Ovary (tissue), 9 donors: ENCODE results near the gene C3AR1. TPM values are rescaled to one million over a fixed set of nuclear protein-coding genes. Genes with fewer than 3 reads are reported as not detected.
"Not testable (repeated sequence)": the region's sequence is repeated elsewhere in the genome, so short reads cannot be mapped to it uniquely, and the experiment has no call there.

Experiments
- DNase-seq, 5 donors: peaks; one replicate each; pipeline ENCODE4 v3.0.0-alpha.2; 2019 to 2020
- H3K27ac ChIP-seq, 2 donors: fragments of 200-600 bp; one replicate each; pipeline versions ENCODE4 v1.5.1 to v1.8.0; 2019 to 2022
- H3K27me3 ChIP-seq: fragments of 200-600 bp; one replicate; pipeline ENCODE4 v1.8.0; 2022
- H3K36me3 ChIP-seq: fragments of 200-600 bp; sonication (generic); one replicate; pipeline ENCODE4 v1.5.1; 2019
- H3K4me1 ChIP-seq: one replicate; pipeline ENCODE4 v1.8.1; 2013; ENCODE audit warnings: mild to moderate bottlenecking, moderate library complexity; ENCODE audit not compliant: insufficient read depth
- H3K4me3 ChIP-seq: fragments of 200-600 bp; sonication (generic); one replicate; pipeline ENCODE4 v1.5.1; 2017
- H3K9me3 ChIP-seq, 2 donors: fragments of 200-600 bp in 1 of 2; sonication (generic) in 1 of 2; one replicate each; pipeline versions ENCODE4 v1.5.1 to v1.8.1; 2013 to 2019; ENCODE audit warnings: mild to moderate bottlenecking in 1 of 2, moderate library complexity in 1 of 2
- CTCF ChIP-seq, 3 donors: fragments of 450-650 bp in 2 of 3; fragments of 200-600 bp in 1 of 3; IDR thresholded peaks; one replicate each; pipeline versions ENCODE4 v1.5.1 to v1.8.0; 2016 to 2022; ENCODE audit warnings: antibody characterized with exemption in 3 of 3, mild to moderate bottlenecking in 1 of 3
- EP300 ChIP-seq: sonication (generic); formaldehyde crosslinking; IDR thresholded peaks from one replicate; pipeline ENCODE4 v1.6.1; 2017; ENCODE audit warnings: antibody characterized with exemption
- POLR2A ChIP-seq: fragments of 450-650 bp; IDR thresholded peaks from one replicate; pipeline ENCODE4 v1.6.1; 2017; ENCODE audit warnings: antibody characterized with exemption, mild to moderate bottlenecking, moderate library complexity
- WGBS, 3 donors: extraction: QIAGEN DNeasy Blood & Tissue Kit in 1 of 3; methylation state at CpG; one replicate each; pipeline versions ENCODE4 v1.1.5 to v1.1.7; 2013 to 2017; 5-methylcytosine and 5-hydroxymethylcytosine counted together
- intact Hi-C, 4 donors: fragments of 100-400 bp; cut with DNase I; formaldehyde crosslinking; loops; one replicate each; pipeline versions ENCODE4 v1.11.0 to v1.15.1; 2022 to 2023
- polyA plus RNA-seq, 2 donors: library from polyadenylated mRNA; stranded (reverse); fragments of 200-250 nt in 1 of 2; fragments of 350-450 nt in 1 of 2; fragmentation: Illumina TruSeq in 1 of 2; extraction: RNeasy Lipid Tissue Mini Kit (QIAGEN cat#74804) in 1 of 2; gene quantifications; one replicate each; pipeline ENCODE4 v1.2.3, GENCODE V29; 2013 to 2014
- total RNA-seq, 7 donors: library from RNA; depleted of rRNA in 2 of 7; stranded (reverse); fragments of >200 nt in 2 of 7; fragmentation: NEBNext Ultra II Directional in 3 of 7; extraction: Animal tissue kit (Norgen Biotek cat#: 25700) in 3 of 7; gene quantifications; one replicate each; pipeline versions ENCODE4 v1.1.0 to v1.2.4, GENCODE V29; 2016 to 2023
- donor health status: DM: no; HTN: no; CAD: no; lungs with moderate emphysema.
- donor health status: DM: no; HTN: no; CAD: no.
- donor health status: Bipolar disorder and iron deficiency.
- donor health status: DM: yes; HTN: yes; CAD: no.
- donor health status: DM: no; HTN: no; CAD: no.
- donor health status: DM: yes; HTN: yes; CAD: no.

Gene C3AR1
- total and polyA plus RNA-seq, 9 donors, result 2.5 to 22.6 (median 5.6) TPM

- TF ChIP-seq CTCF (IDR thresholded peaks at IDR 0.05) (no peak), POLR2A (no peak), EP300 (no peak)
- Histone ChIP-seq H3K9me3 (no peaks in the 10 kb centered on the region), H3K27me3 (no peaks in the 10 kb centered on the region), H3K27ac (no peak overlapping the region), H3K4me1 (peaks cover 2% of the 10 kb centered on the region), H3K36me3 (no peaks in the 10 kb centered on the region), H3K4me3 (no peak overlapping the region)
- no peak for DNase-seq
- 3 to 4% (median 3%) methylated on average over 58 of the region's 58 CpGs for WGBS, 3 donors
- intact Hi-C loops, result no loop called here
Observed at GRCh38 chr12:8018666-8019581, 47.2 kb downstream of the C3AR1 start.

- H3K27me3 ChIP-seq, H3K9me3 ChIP-seq, H3K4me3 ChIP-seq, H3K27ac ChIP-seq, intact Hi-C loops, DNase-seq, H3K36me3 ChIP-seq, H3K4me1 ChIP-seq: not testable (repeated sequence)
- WGBS, 3 donors, result 47 to 57% (median 48%) methylated on average over 16 of the region's 16 CpGs
Observed at GRCh38 chr12:8018213-8018612, 47.9 kb downstream of the C3AR1 start.

GRCh38 chr12:8014836-8015235 lies 51.3 kb downstream of the C3AR1 start:
- no peaks in the 10 kb centered on the region for H3K9me3 ChIP-seq
- no peak for TF ChIP-seq POLR2A
- TF ChIP-seq EP300, result no peak
- TF ChIP-seq CTCF (IDR thresholded peaks at IDR 0.05), result no peak
- no peak overlapping the region for H3K4me3 ChIP-seq
- H3K27me3 ChIP-seq, result no peaks in the 10 kb centered on the region
- 34 to 41% (median 37%) methylated on average over 18 of the region's 18 CpGs for WGBS, 3 donors
- peaks cover 2% of the 10 kb centered on the region for H3K4me1 ChIP-seq
- no peak overlapping the region for H3K27ac ChIP-seq
- intact Hi-C loops, result no loop called here
- DNase-seq, result no peak
- no peaks in the 10 kb centered on the region for H3K36me3 ChIP-seq

GRCh38 chr12:8012651-8013309 lies 53.4 kb downstream of the C3AR1 start:
- intact Hi-C loops, result no loop called here
- no peaks in the 10 kb centered on the region for H3K9me3 ChIP-seq
- H3K27me3 ChIP-seq, result no peaks in the 10 kb centered on the region
- no peak overlapping the region for H3K4me3 ChIP-seq
- no peaks in the 10 kb centered on the region for H3K4me1 ChIP-seq
- WGBS, 3 donors, result 87 to 89% (median 87%) methylated on average over 7 of the region's 7 CpGs
- no peaks in the 10 kb centered on the region for H3K36me3 ChIP-seq
- no peak for DNase-seq
- H3K27ac ChIP-seq, result no peak overlapping the region
- TF ChIP-seq EP300, result no peak
- no peak for TF ChIP-seq CTCF (IDR thresholded peaks at IDR 0.05)
- no peak for TF ChIP-seq POLR2A

GRCh38 chr12:8011331-8011730 lies 54.8 kb downstream of the C3AR1 start:
- Histone ChIP-seq H3K27me3 (no peaks in the 10 kb centered on the region), H3K36me3 (no peaks in the 10 kb centered on the region), H3K4me1 (no peaks in the 10 kb centered on the region), H3K4me3 (no peak overlapping the region), H3K27ac (no peak overlapping the region), H3K9me3 (no peaks in the 10 kb centered on the region)
- TF ChIP-seq POLR2A (no peak), CTCF (IDR thresholded peaks at IDR 0.05) (no peak), EP300 (no peak)
- DNase-seq, result no peak
- intact Hi-C loops, result no loop called here
- WGBS, 3 donors, result 68 to 87% (median 86%) methylated on average over 7 of the region's 7 CpGs
